ENCODE data around the gene CD3G.

The CD3G gene

DNA sequence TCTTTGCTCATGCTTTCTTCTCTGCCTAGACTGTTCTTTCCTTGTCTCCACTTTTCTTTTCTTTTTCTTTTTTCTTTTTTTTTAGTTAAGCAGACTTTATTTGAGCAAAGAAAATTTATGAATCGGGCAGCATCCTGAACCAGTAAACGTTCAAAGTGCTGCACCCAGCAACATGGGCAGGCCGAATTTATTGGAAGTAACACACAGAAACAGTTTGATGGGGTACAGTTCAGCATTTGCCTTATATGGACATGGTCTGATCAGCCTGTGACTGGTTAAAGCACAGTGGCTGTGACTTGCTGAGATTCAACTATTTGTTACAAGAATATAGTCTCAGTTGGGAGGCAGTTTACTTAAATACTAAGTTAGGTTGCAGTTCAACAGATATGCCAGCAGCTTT, 23.6 kb upstream of the CD3G start:
- intact Hi-C loops (cut with DNase I) = no loop called here
- DNase-seq = no peak

- intact Hi-C loops (cut with DNase I) = no loop called here
- DNase-seq = peak in 1 of 42 donors; percentile 11
These were observed 22.6 kb upstream of the CD3G start for GRCh38 chr11:118321386-118322082.

GRCh38 chr11:118322721-118323120, 21.4 kb upstream of the CD3G start:
- intact Hi-C loops (cut with DNase I) = no loop called here

GRCh38 chr11:118325283-118325682, 18.9 kb upstream of the CD3G start:
- intact Hi-C loops (cut with DNase I) = no loop called here
- no peak for DNase-seq

More at GRCh38 chr11:118322721-118323120, 21.4 kb upstream of the CD3G start:
- no peak for DNase-seq

DNA sequence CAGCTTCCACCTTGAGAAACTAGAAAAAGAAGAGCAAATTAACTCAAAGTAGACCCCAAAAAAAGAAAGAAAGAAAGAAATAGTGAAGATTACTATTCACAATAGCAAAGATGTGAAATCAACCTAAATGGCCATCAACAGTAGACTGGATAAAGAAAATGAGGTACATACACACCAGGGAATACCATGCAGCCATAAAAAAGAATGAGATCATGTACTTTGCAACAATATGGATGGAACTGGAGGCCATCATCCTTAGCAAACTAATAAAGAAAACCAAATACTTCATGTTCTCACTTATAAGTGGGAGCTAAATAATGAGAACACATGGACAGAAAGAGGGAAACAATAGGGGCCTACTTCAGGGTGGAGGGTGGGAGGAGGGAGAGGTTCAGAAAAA, 15.4 kb upstream of the CD3G start:
- intact Hi-C loops (cut with DNase I) = no loop called here
- DNase-seq = no peak

DNA sequence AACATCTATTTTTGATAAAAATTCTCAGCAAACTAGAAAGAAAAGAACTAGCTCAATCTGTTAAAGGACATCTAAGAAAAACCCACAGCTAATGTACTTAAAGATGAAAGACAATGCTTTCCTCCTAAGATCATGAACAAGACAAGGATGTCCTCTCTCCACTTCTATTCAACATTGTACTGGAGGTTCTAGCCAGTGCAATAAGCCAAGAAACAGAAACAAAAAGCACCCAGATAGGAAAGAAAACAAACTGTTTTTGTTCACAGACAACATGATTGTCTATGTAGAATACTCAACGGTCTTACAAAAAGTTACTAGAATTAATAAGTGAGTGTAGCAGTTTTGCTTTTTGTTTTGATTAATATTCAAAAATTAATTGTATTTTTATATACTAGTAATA, 9.4 kb upstream of the CD3G start:
- no peak for DNase-seq
- intact Hi-C loops (cut with DNase I) = no loop called here

- DNase-seq = no peak
- intact Hi-C loops (cut with DNase I) = no loop called here
These were observed 5.5 kb upstream of the CD3G start for GRCh38 chr11:118338637-118339061.

GRCh38 chr11:118339281-118339961, 4.7 kb upstream of the CD3G start:
- intact Hi-C loops (cut with DNase I) = no loop called here
- DNase-seq = no peak

- DNase-seq = no peak
- intact Hi-C loops (cut with DNase I) = no loop called here
These were observed 3.7 kb upstream of the CD3G start for GRCh38 chr11:118340449-118340848.

DNA sequence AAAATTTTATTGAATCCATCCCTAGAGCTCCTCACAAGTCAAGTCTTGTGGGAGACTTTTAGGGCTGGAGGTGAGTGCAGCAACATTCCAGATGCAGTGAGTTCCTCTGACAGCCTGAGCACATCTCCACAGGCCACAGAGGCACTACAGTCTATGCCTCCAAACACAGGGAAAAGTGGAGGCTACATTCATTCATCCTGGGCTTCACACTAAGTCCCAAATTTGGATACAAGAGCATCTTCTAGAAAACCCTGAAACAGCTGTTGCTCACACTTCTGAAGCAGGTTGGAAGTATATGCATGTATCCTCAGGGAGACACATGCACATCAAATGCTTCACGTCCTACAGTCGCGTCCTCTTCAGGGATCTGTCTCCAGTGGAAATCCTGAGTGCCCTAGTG, 2.9 kb upstream of the CD3G start:
- intact Hi-C loops (cut with DNase I) = no loop called here
- DNase-seq = no peak

GRCh38 chr11:118341815-118342489, 2.2 kb upstream of the CD3G start:
- intact Hi-C loops (cut with DNase I) = no loop called here
- DNase-seq = no peak

DNA sequence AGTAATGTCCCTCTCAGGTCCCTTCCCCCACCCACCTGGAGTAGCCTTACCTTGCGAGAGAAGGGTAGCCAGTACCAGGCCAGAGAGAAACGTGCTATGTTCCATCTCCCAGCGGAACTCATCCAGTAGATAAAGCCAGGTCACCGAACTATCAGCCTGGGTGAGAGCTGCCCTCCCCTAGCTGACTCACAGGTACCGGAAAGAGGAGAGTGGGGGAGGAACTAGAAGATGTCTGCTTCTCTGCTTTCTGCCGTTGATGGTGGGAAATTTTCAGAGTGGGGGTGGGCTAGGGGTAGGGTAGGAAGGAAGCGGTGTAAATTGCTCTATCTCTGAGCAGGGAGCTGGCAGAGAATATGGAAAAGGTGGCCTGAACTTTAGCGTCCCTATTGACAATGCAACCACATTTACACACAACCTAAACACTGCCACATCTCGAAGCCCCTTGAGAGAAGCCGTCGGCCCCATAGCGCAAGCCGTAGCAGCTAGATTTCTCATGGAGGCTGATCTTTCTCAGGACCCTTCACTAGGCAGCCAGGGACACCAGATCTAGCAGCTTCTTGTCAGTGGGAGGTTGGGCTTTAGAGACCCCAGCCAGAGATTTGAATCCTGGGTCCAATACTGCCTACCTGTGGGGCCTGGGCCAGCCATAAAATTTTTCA, 1.5 kb upstream of the CD3G start, which contains the start of gene CD3D:
Gene CD3D, minus strand, starts transcription at position 203 of the 659 bp plus-strand sequence. Its CDS starts 98 bp downstream, at position 105.
- DNase-seq = no peak
- intact Hi-C loops (cut with DNase I) = no loop called here

- DNase-seq = no peak
- intact Hi-C loops (cut with DNase I) = no loop called here
These were observed 896 bp upstream of the CD3G start for GRCh38 chr11:118343248-118343647.

GRCh38 chr11:118349475-118349874, 5.3 kb downstream of the CD3G start:
- intact Hi-C loops (cut with DNase I) = no loop called here
- no peak for DNase-seq

GRCh38 chr11:118353084-118353710, 9.1 kb downstream of the CD3G start:
- no peak for DNase-seq
- intact Hi-C loops (cut with DNase I) = loop anchor here (10.0 kb wide), 1 partner anchor 208 kb away; no protein-coding TSS in a partner anchor

GRCh38 chr11:118358071-118358470, 13.9 kb downstream of the CD3G start:
- intact Hi-C loops (cut with DNase I) = loop anchor here (10.0 kb wide), 1 partner anchor 213 kb away; no protein-coding TSS in a partner anchor

GRCh38 chr11:118359295-118359958, 15.3 kb downstream of the CD3G start, which contains the start of gene UBE4A:
Gene UBE4A (plus strand): TSS chr11:118359600. CDS start chr11:118365081, 5,481 bp downstream.
- peak; percentile 88 to 99 (median 96) for DNase-seq
- intact Hi-C loops (cut with DNase I) = loop anchor here (10.0 kb wide), 1 partner anchor 215 kb away; no protein-coding TSS in a partner anchor

More at GRCh38 chr11:118358071-118358470, 13.9 kb downstream of the CD3G start:
- DNase-seq = no peak

DNA sequence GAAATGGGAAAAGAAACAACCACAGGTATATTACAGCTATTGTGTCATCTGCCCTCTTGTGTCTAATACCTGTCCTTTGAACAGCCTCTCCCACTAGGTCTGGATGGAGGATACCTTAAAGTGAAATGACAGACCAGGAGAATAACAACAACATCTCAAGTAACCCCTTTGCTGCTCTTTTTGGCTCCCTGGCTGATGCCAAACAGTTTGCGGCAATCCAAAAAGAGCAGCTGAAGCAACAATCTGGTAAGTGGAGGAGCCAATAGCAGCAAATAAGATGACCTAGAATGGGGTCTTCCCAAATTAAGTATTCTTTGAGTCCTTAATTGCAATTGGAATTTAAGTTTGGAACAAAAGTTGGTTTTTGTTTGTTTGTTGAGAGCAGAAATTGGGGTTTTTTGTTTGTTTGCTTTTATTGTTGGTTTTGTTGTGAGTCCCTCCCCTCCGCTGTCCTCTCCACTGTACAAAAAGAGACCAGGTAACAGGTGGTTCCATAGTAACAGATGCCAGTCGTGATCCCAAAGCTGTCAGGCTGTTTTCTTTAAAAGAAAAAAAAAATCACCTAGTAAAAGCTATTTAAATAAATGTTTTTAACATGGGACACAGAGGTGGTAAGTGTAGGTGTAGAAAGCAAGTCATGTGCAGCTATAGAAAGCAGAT, 20.9 kb downstream of the CD3G start:
- no peak for DNase-seq
- intact Hi-C loops (cut with DNase I) = loop anchor here (5.0 kb wide), 1 partner anchor 168 kb away; no protein-coding TSS in a partner anchor

Measured in head of caudate nucleus (tissue), 42 donors.